ENCODE results near the gene PHACTR3.

PHACTR3 gene

GRCh38 chr20:59622496-59622895 lies 18.2 kb downstream of the PHACTR3 start:
- TF ChIP-seq, protein P1, sequence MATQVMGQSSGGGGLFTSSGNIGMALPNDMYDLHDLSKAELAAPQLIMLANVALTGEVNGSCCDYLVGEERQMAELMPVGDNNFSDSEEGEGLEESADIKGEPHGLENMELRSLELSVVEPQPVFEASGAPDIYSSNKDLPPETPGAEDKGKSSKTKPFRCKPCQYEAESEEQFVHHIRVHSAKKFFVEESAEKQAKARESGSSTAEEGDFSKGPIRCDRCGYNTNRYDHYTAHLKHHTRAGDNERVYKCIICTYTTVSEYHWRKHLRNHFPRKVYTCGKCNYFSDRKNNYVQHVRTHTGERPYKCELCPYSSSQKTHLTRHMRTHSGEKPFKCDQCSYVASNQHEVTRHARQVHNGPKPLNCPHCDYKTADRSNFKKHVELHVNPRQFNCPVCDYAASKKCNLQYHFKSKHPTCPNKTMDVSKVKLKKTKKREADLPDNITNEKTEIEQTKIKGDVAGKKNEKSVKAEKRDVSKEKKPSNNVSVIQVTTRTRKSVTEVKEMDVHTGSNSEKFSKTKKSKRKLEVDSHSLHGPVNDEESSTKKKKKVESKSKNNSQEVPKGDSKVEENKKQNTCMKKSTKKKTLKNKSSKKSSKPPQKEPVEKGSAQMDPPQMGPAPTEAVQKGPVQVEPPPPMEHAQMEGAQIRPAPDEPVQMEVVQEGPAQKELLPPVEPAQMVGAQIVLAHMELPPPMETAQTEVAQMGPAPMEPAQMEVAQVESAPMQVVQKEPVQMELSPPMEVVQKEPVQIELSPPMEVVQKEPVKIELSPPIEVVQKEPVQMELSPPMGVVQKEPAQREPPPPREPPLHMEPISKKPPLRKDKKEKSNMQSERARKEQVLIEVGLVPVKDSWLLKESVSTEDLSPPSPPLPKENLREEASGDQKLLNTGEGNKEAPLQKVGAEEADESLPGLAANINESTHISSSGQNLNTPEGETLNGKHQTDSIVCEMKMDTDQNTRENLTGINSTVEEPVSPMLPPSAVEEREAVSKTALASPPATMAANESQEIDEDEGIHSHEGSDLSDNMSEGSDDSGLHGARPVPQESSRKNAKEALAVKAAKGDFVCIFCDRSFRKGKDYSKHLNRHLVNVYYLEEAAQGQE (IDR thresholded peaks at IDR 0.05; ENCODE audit: low read depth), result no peak
- no peak for TF ChIP-seq TAF1 (IDR thresholded peaks at IDR 0.05; ENCODE audit: low read depth)
- no peak for TF ChIP-seq CREB1 (IDR thresholded peaks at IDR 0.05; ENCODE audit: low read depth)
- no peak for TF ChIP-seq RAD21 (IDR thresholded peaks at IDR 0.05; ENCODE audit: low read depth)
- no peak for TF ChIP-seq ZBTB7A (IDR thresholded peaks at IDR 0.05; ENCODE audit: low read depth)
- no peak for TF ChIP-seq NFIC (IDR thresholded peaks at IDR 0.05)

DNA sequence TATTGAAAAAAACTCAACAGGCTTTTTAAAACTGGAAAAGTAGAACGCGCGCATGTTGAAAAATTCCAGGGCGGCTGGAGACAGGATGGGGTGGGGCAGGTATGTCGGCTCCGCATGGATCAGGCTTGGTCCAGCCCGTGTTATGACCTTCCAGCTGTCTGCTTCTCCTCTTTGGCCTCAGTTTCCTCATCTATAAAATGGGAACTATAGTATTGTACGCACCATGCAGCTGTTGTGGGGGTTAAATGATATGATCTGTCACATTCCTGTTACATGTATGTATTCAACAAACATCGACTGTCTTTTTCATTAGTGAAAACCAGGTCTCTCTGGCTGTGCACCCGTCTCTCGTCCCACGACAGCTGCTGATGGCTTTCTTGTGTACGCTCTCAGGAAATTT lies 18.8 kb downstream of the PHACTR3 start:
- TF ChIP-seq, protein P1 (IDR thresholded peaks at IDR 0.05; ENCODE audit: low read depth), result no peak
- TF ChIP-seq YY1 (IDR thresholded peaks at IDR 0.05; ENCODE audit: low read depth) (no peak), ZBTB7A (IDR thresholded peaks at IDR 0.05; ENCODE audit: low read depth) (no peak), TAF1 (IDR thresholded peaks at IDR 0.05; ENCODE audit: low read depth) (no peak), NFIC (IDR thresholded peaks at IDR 0.05) (no peak), MAX (IDR thresholded peaks at IDR 0.05) (no peak), TCF12 (IDR thresholded peaks at IDR 0.05; ENCODE audit: low read depth) (no peak), TEAD4 (IDR thresholded peaks at IDR 0.05) (no peak), EGR1 (IDR thresholded peaks at IDR 0.05) (no peak)
- TF ChIP-seq, protein P2, sequence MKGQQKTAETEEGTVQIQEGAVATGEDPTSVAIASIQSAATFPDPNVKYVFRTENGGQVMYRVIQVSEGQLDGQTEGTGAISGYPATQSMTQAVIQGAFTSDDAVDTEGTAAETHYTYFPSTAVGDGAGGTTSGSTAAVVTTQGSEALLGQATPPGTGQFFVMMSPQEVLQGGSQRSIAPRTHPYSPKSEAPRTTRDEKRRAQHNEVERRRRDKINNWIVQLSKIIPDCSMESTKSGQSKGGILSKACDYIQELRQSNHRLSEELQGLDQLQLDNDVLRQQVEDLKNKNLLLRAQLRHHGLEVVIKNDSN (IDR thresholded peaks at IDR 0.05), result no peak

GRCh38 chr20:59623583-59623982 lies 19.2 kb downstream of the PHACTR3 start:
- TF ChIP-seq CEBPB (IDR thresholded peaks at IDR 0.05) (no peak), TCF12 (IDR thresholded peaks at IDR 0.05; ENCODE audit: low read depth) (no peak), YY1 (IDR thresholded peaks at IDR 0.05; ENCODE audit: low read depth) (no peak), MAX (IDR thresholded peaks at IDR 0.05) (no peak), TEAD4 (IDR thresholded peaks at IDR 0.05) (no peak), EGR1 (IDR thresholded peaks at IDR 0.05) (no peak), CREB1 (IDR thresholded peaks at IDR 0.05; ENCODE audit: low read depth) (no peak), ZBTB7A (IDR thresholded peaks at IDR 0.05; ENCODE audit: low read depth) (no peak), FOXM1 (IDR thresholded peaks at IDR 0.05; ENCODE audit: borderline replicate concordance, low read depth) (no peak), TAF1 (IDR thresholded peaks at IDR 0.05; ENCODE audit: low read depth) (no peak), NFIC (IDR thresholded peaks at IDR 0.05) (no peak), RAD21 (IDR thresholded peaks at IDR 0.05; ENCODE audit: low read depth) (no peak), EP300 (IDR thresholded peaks at IDR 0.05; ENCODE audit: borderline replicate concordance) (no peak)
- TF ChIP-seq, protein P2 (IDR thresholded peaks at IDR 0.05), result no peak
- TF ChIP-seq, protein P1 (IDR thresholded peaks at IDR 0.05; ENCODE audit: low read depth), result no peak

DNA sequence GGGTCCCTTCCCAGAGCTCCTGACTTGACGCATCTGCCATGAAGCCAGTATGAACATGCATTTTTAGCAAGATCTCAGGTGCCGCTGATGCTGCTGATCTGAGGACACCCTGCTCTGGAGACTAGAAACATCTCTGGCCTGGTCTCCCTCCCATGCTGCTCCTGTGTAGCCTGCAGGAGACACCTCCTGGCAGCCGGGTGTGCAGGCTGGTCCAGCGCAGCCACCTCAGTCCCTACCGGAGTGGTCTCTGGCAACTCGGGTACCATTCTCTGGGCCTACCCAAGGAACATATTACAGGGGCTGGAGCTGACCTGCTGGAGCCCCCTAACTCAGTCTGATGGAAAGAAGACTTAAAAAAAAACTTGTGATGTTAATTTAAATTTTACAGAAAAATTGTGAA lies 20.1 kb downstream of the PHACTR3 start:
- TF ChIP-seq TCF12 (IDR thresholded peaks at IDR 0.05; ENCODE audit: low read depth) (no peak), EGR1 (IDR thresholded peaks at IDR 0.05) (no peak), MAX (IDR thresholded peaks at IDR 0.05) (no peak), NFIC (IDR thresholded peaks at IDR 0.05) (no peak), FOXM1 (IDR thresholded peaks at IDR 0.05; ENCODE audit: borderline replicate concordance, low read depth) (no peak), CEBPB (IDR thresholded peaks at IDR 0.05) (no peak), TEAD4 (IDR thresholded peaks at IDR 0.05) (no peak), CREB1 (IDR thresholded peaks at IDR 0.05; ENCODE audit: low read depth) (no peak), ZBTB7A (IDR thresholded peaks at IDR 0.05; ENCODE audit: low read depth) (no peak), RAD21 (IDR thresholded peaks at IDR 0.05; ENCODE audit: low read depth) (no peak), TAF1 (IDR thresholded peaks at IDR 0.05; ENCODE audit: low read depth) (no peak), YY1 (IDR thresholded peaks at IDR 0.05; ENCODE audit: low read depth) (no peak), EP300 (IDR thresholded peaks at IDR 0.05; ENCODE audit: borderline replicate concordance) (no peak)
- TF ChIP-seq, protein P2 (IDR thresholded peaks at IDR 0.05), result no peak
- TF ChIP-seq, protein P1 (IDR thresholded peaks at IDR 0.05; ENCODE audit: low read depth), result no peak

Data from Ishikawa (cell line).